K562 (cell line): ENCODE data around the gene LY6G6D. TPM values are rescaled to one million over a fixed set of nuclear protein-coding genes. Genes with fewer than 3 reads are reported as not detected.
A peak's percentile ranks its signal among the peaks of the same experiment; 100 is the strongest.

Experiments
- CTCF ChIP-seq, 3 experiments: IDR thresholded peaks in 2 of 3; conservative IDR thresholded peaks in 1 of 3; 2 replicates each; pipeline ENCODE4 v1.5.1; 2011 to 2012; ENCODE audit warnings: low read length in 3 of 3, mild to moderate bottlenecking in 3 of 3, control low read depth in 2 of 3, improper control_type of control experiment in 1 of 3, inconsistent platforms in 1 of 3, low read depth in 1 of 3, mixed read lengths in 1 of 3, moderate library complexity in 1 of 3; ENCODE audit not compliant: insufficient read depth in 2 of 3
- FOXK1 ChIP-seq: sonication (generic); formaldehyde crosslinking; IDR thresholded peaks from 2 replicates; pipeline ENCODE4 v1.8.0; 2022; ENCODE audit warnings: missing genetic modification reagents, mild to moderate bottlenecking, borderline replicate concordance
- FOXK2 ChIP-seq, 2 experiments: fragments of 450-650 bp; IDR thresholded peaks in 1 of 2; conservative IDR thresholded peaks in 1 of 2; 2 replicates each; pipeline ENCODE4 v1.6.1; 2016; ENCODE audit warnings: low read depth in 2 of 2, mild to moderate bottlenecking in 1 of 2
- GABPB1 ChIP-seq: sonication (generic); formaldehyde crosslinking; IDR thresholded peaks from 2 replicates; pipeline ENCODE4 v1.8.0; 2022; ENCODE audit warnings: mild to moderate bottlenecking, missing genetic modification reagents
- HMGN3 ChIP-seq: IDR thresholded peaks from 2 replicates; pipeline ENCODE4 v1.6.1; 2011; ENCODE audit warnings: borderline replicate concordance, low read depth, mild to moderate bottlenecking, mixed read lengths, low read length; ENCODE audit not compliant: insufficient read length; ENCODE audit errors: extremely low read depth
- KDM1A ChIP-seq, 2 experiments: fragments of 450-650 bp; IDR thresholded peaks; 2 replicates each; pipeline ENCODE4 v1.6.1; 2016; ENCODE audit warnings: mild to moderate bottlenecking in 2 of 2
- MAZ ChIP-seq, 2 experiments: fragments of 450-650 bp in 1 of 2; sonication (generic) in 1 of 2; formaldehyde crosslinking; IDR thresholded peaks in 1 of 2; conservative IDR thresholded peaks in 1 of 2; 2 replicates each; pipeline versions ENCODE4 v1.4.0 to v1.5.0; 2020; ENCODE audit warnings: mild to moderate bottlenecking in 1 of 2, missing genetic modification reagents in 1 of 2
- MTF1 ChIP-seq: fragments of 250-450 bp; sonication (Bioruptor Pico); IDR thresholded peaks from 2 replicates; pipeline ENCODE4 v1.9.0; 2021; ENCODE audit warnings: moderate library complexity, mild to moderate bottlenecking, inconsistent platforms, borderline replicate concordance
- OTX1 ChIP-seq: fragments of 450-650 bp; formaldehyde crosslinking; IDR thresholded peaks from 2 replicates; pipeline ENCODE4 v1.4.0; 2022; ENCODE audit warnings: mild to moderate bottlenecking
- PML ChIP-seq: IDR thresholded peaks from 2 replicates; pipeline ENCODE4 v1.6.1; 2012; ENCODE audit warnings: low read length, inconsistent platforms
- PRPF4 ChIP-seq: fragments of 200-400 bp; formaldehyde crosslinking; IDR thresholded peaks from one replicate; pipeline ENCODE4 v1.6.1; 2017; ENCODE audit warnings: low read length, low read depth, mild to moderate bottlenecking; ENCODE audit not compliant: insufficient read depth, poor library complexity, severe bottlenecking
- RBM25 ChIP-seq: fragments of 200-400 bp; formaldehyde crosslinking; IDR thresholded peaks from 2 replicates; pipeline ENCODE4 v1.6.1; 2018; ENCODE audit warnings: low read length, low read depth, moderate library complexity; ENCODE audit not compliant: severe bottlenecking
- RHOXF2B ChIP-seq: fragments of 250-450 bp; sonication (Bioruptor Pico); conservative IDR thresholded peaks from 2 replicates; pipeline ENCODE4 v1.5.1; 2021
- SP2 ChIP-seq: IDR thresholded peaks from 2 replicates; pipeline ENCODE4 v1.6.1; 2011; ENCODE audit warnings: mild to moderate bottlenecking, low read depth, low read length, moderate library complexity; ENCODE audit not compliant: poor library complexity, severe bottlenecking; ENCODE audit errors: extremely low read depth
- STAT5A ChIP-seq: IDR thresholded peaks from 2 replicates; pipeline ENCODE4 v1.6.1; 2012; ENCODE audit warnings: low read length, inconsistent platforms, borderline replicate concordance
- THRAP3 ChIP-seq: fragments of 450-650 bp; IDR thresholded peaks from 2 replicates; pipeline ENCODE4 v1.6.1; 2016; ENCODE audit warnings: mild to moderate bottlenecking, inconsistent platforms, borderline replicate concordance
- TSC22D4 ChIP-seq: fragments of 450-650 bp; IDR thresholded peaks from 2 replicates; pipeline ENCODE4 v1.6.1; 2016; ENCODE audit warnings: missing genetic modification characterization, missing biosample characterization, control low read depth
- XRCC3 ChIP-seq: fragments of 450-650 bp; IDR thresholded peaks from 2 replicates; pipeline ENCODE4 v1.6.1; 2017; ENCODE audit warnings: mild to moderate bottlenecking, moderate library complexity
- polyA plus RNA-seq, 8 experiments: library from polyadenylated mRNA; depleted of rRNA in 4 of 8; stranded (reverse) in 5 of 8; unstranded in 3 of 8; fragments of >200 nt; fragmentation: Nextera tagmentation in 2 of 8; fragmentation: Illumina TruSeq in 1 of 8; extraction: Ambion mirVana in 2 of 8; extraction: Trizol in 1 of 8; gene quantifications; 2 replicates each; pipeline versions ENCODE4 v1.2.1 to v1.2.3, GENCODE V29; 2011 to 2014; ENCODE audit warnings: inconsistent platforms in 1 of 8, missing spikeins in 1 of 8
- total RNA-seq, 7 experiments: library from RNA; depleted of rRNA in 6 of 7; stranded (reverse); fragments of >200 nt in 6 of 7; fragmentation: Illumina TruSeq in 2 of 7; extraction: Trizol in 2 of 7; gene quantifications; 2 replicates each; pipeline versions ENCODE4 v1.2.1 to v1.2.3, GENCODE V29; 2011 to 2021; ENCODE audit warnings: low replicate concordance in 1 of 7
- TF ChIP-seq, protein P1 (sequence below): fragments of 450-650 bp; IDR thresholded peaks from 2 replicates; pipeline ENCODE4 v1.6.1; 2017; ENCODE audit warnings: antibody characterized with exemption, mild to moderate bottlenecking
- TF ChIP-seq, protein P2 (sequence below): fragments of 250-450 bp; sonication (Bioruptor Pico); IDR thresholded peaks from 2 replicates; pipeline ENCODE4 v1.6.1; 2021; ENCODE audit warnings: mild to moderate bottlenecking
- TF ChIP-seq, protein P3 (sequence below): sonication (generic); formaldehyde crosslinking; IDR thresholded peaks from 2 replicates; pipeline ENCODE4 v1.8.1; 2023; ENCODE audit warnings: mild to moderate bottlenecking, missing genetic modification reagents, moderate library complexity

LY6G6D gene
- total and polyA plus RNA-seq, 9 of the 15 experiments (the other 6 are each of a cell fraction or from before 2014, with no cell fraction given): 0.30 to 0.38 TPM; not detected in 7

GRCh38 chr6:31691078-31691463, 24.1 kb upstream of the LY6G6D start (continued):
- 0 out of 6 replicates have a peak, but pooled peaks of 1 of the 3 experiments have one; percentile 9 for TF ChIP-seq CTCF (IDR thresholded peaks at IDR 0.05 in 2 of 3, conservative IDR thresholded peaks at IDR 0.05 in 1 of 3; ENCODE audit: insufficient read depth in 2 of 3, low read depth in 1 of 3, low read length in 3 of 3)
- TF ChIP-seq XRCC3: no peak
- no peak for TF ChIP-seq RHOXF2B (CRISPR knock-in tag)
- no peak for TF ChIP-seq PRPF4
- no peak for TF ChIP-seq MAZ (CRISPR knock-in tag; conservative IDR thresholded peaks at IDR 0.05 in 1 of 2, IDR thresholded peaks at IDR 0.05 in 1 of 2)
- TF ChIP-seq FOXK1: 0 out of 2 replicates have a peak, but pooled peaks have one; percentile 21
- TF ChIP-seq KDM1A (IDR thresholded peaks at IDR 0.05): peak in 1 of 2 experiments; percentile 68; a peak in 3 of 4 replicates
- TF ChIP-seq, protein P1, sequence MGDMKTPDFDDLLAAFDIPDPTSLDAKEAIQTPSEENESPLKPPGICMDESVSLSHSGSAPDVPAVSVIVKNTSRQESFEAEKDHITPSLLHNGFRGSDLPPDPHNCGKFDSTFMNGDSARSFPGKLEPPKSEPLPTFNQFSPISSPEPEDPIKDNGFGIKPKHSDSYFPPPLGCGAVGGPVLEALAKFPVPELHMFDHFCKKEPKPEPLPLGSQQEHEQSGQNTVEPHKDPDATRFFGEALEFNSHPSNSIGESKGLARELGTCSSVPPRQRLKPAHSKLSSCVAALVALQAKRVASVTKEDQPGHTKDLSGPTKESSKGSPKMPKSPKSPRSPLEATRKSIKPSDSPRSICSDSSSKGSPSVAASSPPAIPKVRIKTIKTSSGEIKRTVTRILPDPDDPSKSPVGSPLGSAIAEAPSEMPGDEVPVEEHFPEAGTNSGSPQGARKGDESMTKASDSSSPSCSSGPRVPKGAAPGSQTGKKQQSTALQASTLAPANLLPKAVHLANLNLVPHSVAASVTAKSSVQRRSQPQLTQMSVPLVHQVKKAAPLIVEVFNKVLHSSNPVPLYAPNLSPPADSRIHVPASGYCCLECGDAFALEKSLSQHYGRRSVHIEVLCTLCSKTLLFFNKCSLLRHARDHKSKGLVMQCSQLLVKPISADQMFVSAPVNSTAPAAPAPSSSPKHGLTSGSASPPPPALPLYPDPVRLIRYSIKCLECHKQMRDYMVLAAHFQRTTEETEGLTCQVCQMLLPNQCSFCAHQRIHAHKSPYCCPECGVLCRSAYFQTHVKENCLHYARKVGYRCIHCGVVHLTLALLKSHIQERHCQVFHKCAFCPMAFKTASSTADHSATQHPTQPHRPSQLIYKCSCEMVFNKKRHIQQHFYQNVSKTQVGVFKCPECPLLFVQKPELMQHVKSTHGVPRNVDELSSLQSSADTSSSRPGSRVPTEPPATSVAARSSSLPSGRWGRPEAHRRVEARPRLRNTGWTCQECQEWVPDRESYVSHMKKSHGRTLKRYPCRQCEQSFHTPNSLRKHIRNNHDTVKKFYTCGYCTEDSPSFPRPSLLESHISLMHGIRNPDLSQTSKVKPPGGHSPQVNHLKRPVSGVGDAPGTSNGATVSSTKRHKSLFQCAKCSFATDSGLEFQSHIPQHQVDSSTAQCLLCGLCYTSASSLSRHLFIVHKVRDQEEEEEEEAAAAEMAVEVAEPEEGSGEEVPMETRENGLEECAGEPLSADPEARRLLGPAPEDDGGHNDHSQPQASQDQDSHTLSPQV: no peak; the same call in none of the 2 replicates
- no peak for TF ChIP-seq STAT5A
- TF ChIP-seq, protein P2, sequence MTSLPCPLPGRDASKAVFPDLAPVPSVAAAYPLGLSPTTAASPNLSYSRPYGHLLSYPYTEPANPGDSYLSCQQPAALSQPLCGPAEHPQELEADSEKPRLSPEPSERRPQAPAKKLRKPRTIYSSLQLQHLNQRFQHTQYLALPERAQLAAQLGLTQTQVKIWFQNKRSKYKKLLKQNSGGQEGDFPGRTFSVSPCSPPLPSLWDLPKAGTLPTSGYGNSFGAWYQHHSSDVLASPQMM (CRISPR knock-in tag): no peak
- peak; percentile 5 for TF ChIP-seq HMGN3
- TF ChIP-seq RBM25: peak; percentile 83
- TF ChIP-seq OTX1 (CRISPR knock-in tag): no peak
- no peak; the same call in 1 of the 2 replicates for TF ChIP-seq PML
- TF ChIP-seq, protein P3, sequence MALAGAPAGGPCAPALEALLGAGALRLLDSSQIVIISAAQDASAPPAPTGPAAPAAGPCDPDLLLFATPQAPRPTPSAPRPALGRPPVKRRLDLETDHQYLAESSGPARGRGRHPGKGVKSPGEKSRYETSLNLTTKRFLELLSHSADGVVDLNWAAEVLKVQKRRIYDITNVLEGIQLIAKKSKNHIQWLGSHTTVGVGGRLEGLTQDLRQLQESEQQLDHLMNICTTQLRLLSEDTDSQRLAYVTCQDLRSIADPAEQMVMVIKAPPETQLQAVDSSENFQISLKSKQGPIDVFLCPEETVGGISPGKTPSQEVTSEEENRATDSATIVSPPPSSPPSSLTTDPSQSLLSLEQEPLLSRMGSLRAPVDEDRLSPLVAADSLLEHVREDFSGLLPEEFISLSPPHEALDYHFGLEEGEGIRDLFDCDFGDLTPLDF (CRISPR knock-in tag): no peak
- TF ChIP-seq SP2: no peak
- no peak for TF ChIP-seq MTF1
- no peak for TF ChIP-seq FOXK2 (conservative IDR thresholded peaks at IDR 0.05 in 1 of 2, IDR thresholded peaks at IDR 0.05 in 1 of 2; ENCODE audit: low read depth in 2 of 2)
- no peak for TF ChIP-seq TSC22D4 (tag)
- no peak for TF ChIP-seq THRAP3
- peak; percentile 50; the same call in 1 of the 2 replicates for TF ChIP-seq GABPB1 (CRISPR knock-in tag)
